Activated naive CD8-positive, alpha-beta T cell treated with anti-CD3 and anti-CD28 coated beads for 36 hours (primary cell): ENCODE measurements around the gene TUBA4A. TPM values are rescaled to one million over a fixed set of nuclear protein-coding genes. Genes with fewer than 3 reads are reported as not detected.
A peak's percentile ranks its signal among the peaks of the same experiment; 100 is the strongest.

Source experiments
- DNase-seq: peaks from one replicate; pipeline ENCODE4 v3.0.0; 2021
- H3K27ac Mint-ChIP-seq: one replicate; pipeline ENCODE4 v1.8.0; 2022; ENCODE audit warnings: mild to moderate bottlenecking, moderate library complexity, mixed read lengths
- H3K27me3 Mint-ChIP-seq: one replicate; pipeline ENCODE4 v1.8.0; 2022; ENCODE audit warnings: mild to moderate bottlenecking, mixed read lengths
- H3K36me3 Mint-ChIP-seq: one replicate; pipeline ENCODE4 v1.8.0; 2021; ENCODE audit warnings: mild to moderate bottlenecking, mixed read lengths
- H3K4me1 Mint-ChIP-seq: one replicate; pipeline ENCODE4 v1.8.0; 2021; ENCODE audit warnings: mixed read lengths
- H3K4me3 Mint-ChIP-seq: one replicate; pipeline ENCODE4 v1.8.0; 2022; ENCODE audit warnings: mild to moderate bottlenecking, moderate library complexity, mixed read lengths
- H3K9me3 Mint-ChIP-seq: one replicate; pipeline ENCODE4 v1.8.0; 2022; ENCODE audit warnings: mixed read lengths
- total RNA-seq, 2 experiments: library from RNA; stranded (reverse); gene quantifications; one replicate each; pipeline ENCODE4 v1.2.3, GENCODE V29; 2021

TUBA4A gene
- total RNA-seq, 2 experiments from 2014 or later = 208 to 212 TPM

DNA sequence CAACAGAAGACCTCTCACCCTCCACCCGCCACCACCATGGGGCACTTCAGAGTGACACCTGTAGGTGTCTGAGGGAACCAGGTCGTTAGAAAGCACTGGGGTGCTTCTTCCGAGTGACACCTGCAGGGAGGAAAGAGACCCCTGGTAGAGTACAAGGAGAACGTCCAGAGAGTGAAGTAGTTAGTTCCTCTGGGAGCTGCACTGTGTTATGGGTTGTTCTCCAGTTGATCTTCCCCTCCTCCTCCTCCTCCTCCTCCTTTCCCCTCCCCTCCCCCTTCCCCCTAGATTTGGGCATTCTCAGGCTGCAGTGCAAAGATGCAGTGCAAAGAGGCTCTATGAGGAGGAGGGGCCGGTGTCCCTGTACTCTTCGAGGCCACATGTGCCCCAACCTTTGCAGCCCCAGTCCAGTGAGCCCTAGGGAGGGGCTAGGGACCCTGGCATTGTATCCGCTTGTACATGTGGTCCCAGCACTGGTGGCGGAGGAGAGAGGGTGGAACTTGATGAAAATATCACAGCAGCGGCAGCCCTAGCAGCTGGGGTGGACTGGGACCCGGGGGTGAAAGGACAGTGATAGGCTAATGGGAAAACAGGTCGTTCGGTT lies 26.3 kb upstream of the TUBA4A start:
- H3K9me3 Mint-ChIP-seq = no peaks in the 10 kb centered on the region
- peaks cover 43% of the 10 kb centered on the region for H3K4me1 Mint-ChIP-seq
- H3K27ac Mint-ChIP-seq = peak overlapping the region; percentile 97
- H3K36me3 Mint-ChIP-seq = peaks cover 16% of the 10 kb centered on the region
- peak overlapping the region; percentile 91 for H3K4me3 Mint-ChIP-seq
- DNase-seq = no peak
- no peaks in the 10 kb centered on the region for H3K27me3 Mint-ChIP-seq

DNA sequence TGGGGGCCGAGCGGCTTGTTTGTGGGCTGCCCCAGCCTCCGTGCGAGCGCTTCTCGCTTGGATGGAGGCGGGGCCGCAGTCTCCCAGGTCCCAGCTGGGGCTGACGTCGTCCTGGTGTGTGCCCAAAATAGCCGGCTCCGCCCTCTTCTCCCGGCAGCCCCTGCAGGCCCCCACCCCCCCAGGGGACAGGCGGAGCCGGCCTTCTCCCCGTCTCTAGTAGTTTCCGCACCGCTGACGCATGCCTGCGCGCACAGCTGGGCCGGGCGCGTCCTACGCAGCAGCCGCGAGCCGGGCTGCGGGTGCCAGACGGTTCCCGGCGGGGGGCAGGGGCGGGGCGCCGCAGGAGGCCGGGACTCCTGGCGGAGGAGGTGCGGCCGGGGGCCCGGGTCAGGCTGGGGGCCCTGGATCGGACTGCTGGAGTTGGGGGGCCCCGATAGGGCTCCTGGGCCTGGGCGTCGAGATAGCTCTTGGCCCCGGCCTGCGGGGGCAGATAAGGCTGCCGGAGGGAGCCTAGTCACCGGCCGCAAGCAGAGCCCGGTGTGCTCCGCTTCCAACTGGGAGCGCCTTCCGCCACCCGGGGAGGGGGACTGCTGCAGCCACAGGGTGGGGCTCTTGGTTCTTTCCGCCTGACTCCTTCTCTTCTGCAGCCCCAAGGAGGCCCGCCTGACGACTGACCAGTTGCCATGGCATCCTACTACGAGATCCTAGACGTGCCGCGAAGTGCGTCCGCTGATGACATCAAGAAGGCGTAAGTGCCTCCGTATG lies 25.6 kb upstream of the TUBA4A start, which contains the start of gene DNAJB2:
Gene DNAJB2, plus strand, starts transcription at position 216 of the 765 bp plus-strand sequence. Its CDS starts 468 bp downstream, at position 684.
- peak within 1 kb of the TSS; percentile 91 for H3K4me3 Mint-ChIP-seq
- H3K27me3 Mint-ChIP-seq = no peaks in the 10 kb centered on the region
- H3K4me1 Mint-ChIP-seq = peaks cover 43% of the 10 kb centered on the region
- H3K36me3 Mint-ChIP-seq = peaks cover 16% of the 10 kb centered on the region
- H3K27ac Mint-ChIP-seq = peak within 1 kb of the TSS; percentile 97
- H3K9me3 Mint-ChIP-seq = no peaks in the 10 kb centered on the region
- peak; percentile 100 for DNase-seq

DNA sequence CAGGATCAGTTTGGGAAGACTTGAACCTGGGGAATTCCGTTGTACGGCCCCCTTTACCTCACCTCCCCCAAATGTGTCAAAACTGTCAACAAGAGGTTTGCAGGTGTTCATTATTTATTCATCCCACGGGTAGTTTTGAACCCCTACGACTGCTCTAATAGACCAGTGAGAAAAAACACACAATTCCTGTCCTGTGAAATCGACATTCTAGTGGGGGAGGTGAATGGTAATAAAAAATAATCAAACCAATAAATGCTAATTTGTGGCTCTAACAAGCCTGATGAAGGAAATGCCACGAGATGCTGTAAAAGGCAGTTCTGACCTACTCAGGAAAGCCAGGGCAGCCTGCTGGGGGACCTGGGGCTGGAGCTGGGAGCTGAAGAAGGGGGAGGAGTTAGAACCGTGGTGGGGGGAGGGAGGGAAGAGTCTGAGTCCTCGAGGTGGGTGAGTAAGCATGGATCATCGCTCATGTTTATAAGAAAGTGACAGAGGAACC lies 25.0 kb upstream of the TUBA4A start:
- no peak for DNase-seq
- Mint-ChIP-seq H3K27me3 (no peaks in the 10 kb centered on the region), H3K27ac (peak overlapping the region; percentile 92), H3K4me1 (peaks cover 43% of the 10 kb centered on the region), H3K4me3 (peak overlapping the region; percentile 78), H3K36me3 (peaks cover 15% of the 10 kb centered on the region), H3K9me3 (no peaks in the 10 kb centered on the region)

DNA sequence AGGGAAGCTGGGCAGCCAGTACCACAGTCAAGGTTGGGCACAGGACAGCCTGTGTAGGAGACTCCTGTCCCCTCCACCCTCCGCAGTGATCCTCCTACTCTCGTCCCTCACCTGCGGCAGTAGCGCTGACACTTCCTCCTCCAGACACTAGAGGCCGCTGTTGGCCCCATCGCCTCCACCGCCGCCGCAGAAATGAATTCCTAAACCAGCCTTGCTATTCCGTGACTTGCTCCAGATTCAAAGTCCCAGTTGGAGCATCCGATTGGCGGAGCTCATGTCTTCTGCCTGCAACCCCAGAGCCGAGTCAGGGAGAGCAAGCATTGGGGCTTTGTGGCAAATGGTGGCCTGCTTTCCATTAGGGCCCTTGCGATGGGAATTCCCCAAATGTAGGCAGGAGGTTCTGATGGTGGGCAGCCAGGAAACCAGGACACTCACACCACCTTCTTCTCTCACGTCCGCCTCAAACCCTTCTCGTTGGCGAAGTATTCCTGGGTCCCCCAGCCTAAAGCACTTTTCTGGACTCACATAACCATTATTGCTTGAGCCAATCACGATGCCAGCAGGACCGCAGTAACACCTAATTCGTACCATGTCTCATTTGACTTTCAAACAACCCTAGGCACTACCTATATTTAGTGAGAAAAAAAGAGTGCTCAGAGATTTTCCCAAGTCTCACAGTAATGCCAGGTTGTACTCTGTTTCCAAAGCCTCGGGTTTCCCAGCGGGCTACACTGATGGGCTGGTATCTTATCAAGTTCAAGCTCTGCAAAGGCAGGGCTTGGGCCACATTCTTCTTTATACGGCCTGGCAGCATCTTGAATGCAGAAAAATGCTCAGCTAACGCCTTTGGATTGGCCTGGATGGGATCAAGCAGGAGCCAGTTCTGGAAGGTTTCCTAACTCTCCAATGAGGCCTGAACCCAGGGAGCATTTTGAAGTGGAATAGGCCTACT lies 24.3 kb upstream of the TUBA4A start:
- peak overlapping the region; percentile 92 for H3K27ac Mint-ChIP-seq
- DNase-seq = peak; percentile 74
- no peaks in the 10 kb centered on the region for H3K27me3 Mint-ChIP-seq
- no peaks in the 10 kb centered on the region for H3K9me3 Mint-ChIP-seq
- H3K4me3 Mint-ChIP-seq = peak overlapping the region; percentile 78
- peaks cover 12% of the 10 kb centered on the region for H3K36me3 Mint-ChIP-seq
- H3K4me1 Mint-ChIP-seq = peaks cover 43% of the 10 kb centered on the region

DNA sequence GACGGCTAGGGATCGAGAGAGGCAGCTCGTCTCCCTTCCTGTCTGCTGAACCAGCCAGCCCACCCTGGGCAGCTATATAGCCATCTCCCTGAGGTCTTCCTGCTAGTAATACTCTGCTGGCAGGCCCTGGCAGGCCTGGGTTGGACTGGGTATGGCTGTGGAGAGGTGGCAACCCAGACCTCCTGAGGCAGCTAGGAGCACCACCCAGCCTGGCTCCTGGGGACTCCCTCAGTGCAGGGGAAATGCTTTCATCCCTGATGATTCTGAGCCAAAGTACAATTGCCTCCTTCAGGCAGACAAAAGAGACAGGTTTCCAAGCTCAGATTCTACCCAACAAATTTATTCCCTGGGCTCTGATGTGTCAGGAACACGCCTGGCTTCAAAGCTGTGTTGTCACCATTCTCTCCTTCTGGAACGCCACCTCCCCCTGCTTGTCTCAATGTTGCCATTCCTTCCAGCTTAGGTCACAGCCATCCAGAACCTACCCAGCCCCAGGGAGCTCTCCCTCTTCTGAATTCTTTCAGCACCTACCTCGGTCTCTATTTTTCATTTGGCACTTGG lies 20.7 kb upstream of the TUBA4A start:
- H3K27me3 Mint-ChIP-seq = no peaks in the 10 kb centered on the region
- no peaks in the 10 kb centered on the region for H3K9me3 Mint-ChIP-seq
- H3K4me3 Mint-ChIP-seq = no peak overlapping the region
- DNase-seq = no peak
- H3K27ac Mint-ChIP-seq = no peak overlapping the region
- peaks cover 19% of the 10 kb centered on the region for H3K4me1 Mint-ChIP-seq
- no peaks in the 10 kb centered on the region for H3K36me3 Mint-ChIP-seq

DNA sequence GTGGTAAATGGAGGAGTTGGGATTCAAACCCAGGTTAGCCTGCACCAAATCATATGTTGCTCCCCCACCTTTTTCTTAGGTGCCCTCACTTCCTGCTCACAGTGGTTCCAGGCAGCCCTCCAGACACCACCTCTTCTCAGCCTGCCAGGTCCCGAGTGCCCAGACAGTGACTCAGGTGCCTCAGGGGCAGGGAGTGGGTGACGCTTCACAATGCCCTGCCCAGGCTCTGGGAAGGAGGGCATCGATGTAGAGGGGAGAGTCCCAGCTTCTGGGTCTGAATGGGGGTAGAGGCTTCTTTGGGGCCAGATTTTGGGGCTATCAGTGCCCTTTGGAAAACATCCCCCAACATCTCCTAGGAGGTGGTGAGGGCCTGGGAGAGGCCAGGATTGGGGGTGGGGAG lies 20.2 kb upstream of the TUBA4A start:
- H3K27ac Mint-ChIP-seq = no peak overlapping the region
- H3K9me3 Mint-ChIP-seq = no peaks in the 10 kb centered on the region
- H3K4me1 Mint-ChIP-seq = peaks cover 19% of the 10 kb centered on the region
- no peaks in the 10 kb centered on the region for H3K27me3 Mint-ChIP-seq
- no peaks in the 10 kb centered on the region for H3K36me3 Mint-ChIP-seq
- no peak for DNase-seq
- H3K4me3 Mint-ChIP-seq = no peak overlapping the region

DNA sequence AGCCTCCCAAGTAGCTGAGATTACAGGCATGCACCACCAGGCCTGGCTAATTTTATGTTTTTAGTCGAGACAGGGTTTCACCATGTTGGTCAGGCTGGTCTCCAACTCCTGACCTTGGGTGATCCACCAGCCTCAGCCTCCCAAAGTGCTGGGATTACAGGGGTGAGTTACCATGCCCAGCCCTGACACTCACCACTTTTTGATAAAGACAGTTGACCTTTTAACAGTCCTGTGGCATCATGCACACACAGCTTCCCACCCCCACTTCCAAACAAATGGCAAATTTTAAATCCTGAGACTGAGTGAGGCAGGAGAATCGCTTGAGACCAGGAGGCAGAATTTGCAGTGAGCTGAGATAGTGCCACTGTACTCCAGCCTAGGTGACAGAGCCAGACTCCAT lies 19.3 kb upstream of the TUBA4A start:
- Mint-ChIP-seq H3K27me3 (no peaks in the 10 kb centered on the region), H3K9me3 (no peaks in the 10 kb centered on the region), H3K27ac (no peak overlapping the region), H3K4me3 (no peak overlapping the region), H3K36me3 (no peaks in the 10 kb centered on the region), H3K4me1 (peaks cover 9% of the 10 kb centered on the region)
- no peak for DNase-seq

DNA sequence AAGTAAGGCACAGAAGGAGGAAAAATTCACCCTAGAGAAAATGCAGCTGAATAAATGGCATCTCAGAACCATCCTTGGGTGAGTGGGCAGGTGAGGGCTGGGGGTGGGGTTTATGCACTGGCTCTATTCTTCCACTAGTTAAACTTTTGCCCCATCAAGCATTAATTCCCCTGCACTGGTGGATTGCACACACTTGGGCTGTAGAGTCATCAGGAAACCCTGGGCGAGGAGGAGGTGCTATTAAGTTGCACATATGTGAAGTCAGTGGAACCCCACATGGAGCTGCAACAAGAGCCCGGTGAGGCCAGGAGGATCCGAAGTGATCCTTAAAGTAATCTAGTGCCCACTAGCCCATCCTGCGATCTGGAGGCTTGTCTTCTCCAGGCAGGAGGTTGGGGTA lies 18.6 kb upstream of the TUBA4A start:
- H3K27me3 Mint-ChIP-seq = no peaks in the 10 kb centered on the region
- H3K27ac Mint-ChIP-seq = no peak overlapping the region
- H3K4me1 Mint-ChIP-seq = peaks cover 3% of the 10 kb centered on the region
- H3K4me3 Mint-ChIP-seq = no peak overlapping the region
- no peaks in the 10 kb centered on the region for H3K9me3 Mint-ChIP-seq
- H3K36me3 Mint-ChIP-seq = no peaks in the 10 kb centered on the region
- no peak for DNase-seq

DNA sequence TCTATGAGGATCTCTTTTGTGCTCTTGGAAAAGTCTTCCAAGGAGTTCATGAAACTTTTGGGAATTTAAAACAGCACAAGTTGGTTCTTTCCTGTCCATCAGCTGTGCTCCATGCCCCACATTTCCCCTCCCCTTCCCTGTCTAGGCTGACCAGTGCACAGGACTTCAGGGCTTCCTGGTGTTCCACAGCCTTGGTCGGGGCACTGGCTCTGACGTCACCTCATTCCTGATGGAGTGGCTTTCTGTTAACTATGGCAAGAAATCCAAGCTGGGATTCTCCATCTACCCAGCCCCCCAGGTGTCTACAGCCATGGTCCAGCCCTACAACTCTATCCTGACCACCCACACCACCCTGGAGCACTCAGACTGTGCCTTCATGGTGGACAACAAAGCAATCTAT lies 17.3 kb upstream of the TUBA4A start:
- Mint-ChIP-seq H3K9me3 (no peaks in the 10 kb centered on the region), H3K27me3 (no peaks in the 10 kb centered on the region), H3K27ac (no peak overlapping the region), H3K4me1 (peaks cover 2% of the 10 kb centered on the region), H3K36me3 (no peaks in the 10 kb centered on the region), H3K4me3 (no peak overlapping the region)
- no peak for DNase-seq

DNA sequence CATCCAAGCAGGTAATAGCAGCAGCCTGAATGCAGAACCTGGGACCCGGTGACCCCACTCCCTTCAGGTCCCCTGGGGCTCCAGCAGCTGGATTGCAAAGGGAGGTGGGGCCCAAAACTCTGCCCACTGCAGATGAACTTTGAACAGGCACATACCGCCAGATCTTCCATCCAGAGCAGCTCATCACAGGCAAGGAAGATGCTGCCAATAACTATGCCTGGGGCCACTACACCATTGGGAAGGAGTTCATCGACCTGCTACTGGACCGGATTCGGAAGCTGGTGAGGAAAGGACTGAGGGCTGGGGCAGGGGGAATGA lies 16.3 kb upstream of the TUBA4A start:
- Mint-ChIP-seq H3K4me1 (peaks cover 2% of the 10 kb centered on the region), H3K9me3 (no peaks in the 10 kb centered on the region), H3K27me3 (no peaks in the 10 kb centered on the region), H3K27ac (no peak overlapping the region), H3K4me3 (no peak overlapping the region), H3K36me3 (no peaks in the 10 kb centered on the region)
- DNase-seq = no peak

DNA sequence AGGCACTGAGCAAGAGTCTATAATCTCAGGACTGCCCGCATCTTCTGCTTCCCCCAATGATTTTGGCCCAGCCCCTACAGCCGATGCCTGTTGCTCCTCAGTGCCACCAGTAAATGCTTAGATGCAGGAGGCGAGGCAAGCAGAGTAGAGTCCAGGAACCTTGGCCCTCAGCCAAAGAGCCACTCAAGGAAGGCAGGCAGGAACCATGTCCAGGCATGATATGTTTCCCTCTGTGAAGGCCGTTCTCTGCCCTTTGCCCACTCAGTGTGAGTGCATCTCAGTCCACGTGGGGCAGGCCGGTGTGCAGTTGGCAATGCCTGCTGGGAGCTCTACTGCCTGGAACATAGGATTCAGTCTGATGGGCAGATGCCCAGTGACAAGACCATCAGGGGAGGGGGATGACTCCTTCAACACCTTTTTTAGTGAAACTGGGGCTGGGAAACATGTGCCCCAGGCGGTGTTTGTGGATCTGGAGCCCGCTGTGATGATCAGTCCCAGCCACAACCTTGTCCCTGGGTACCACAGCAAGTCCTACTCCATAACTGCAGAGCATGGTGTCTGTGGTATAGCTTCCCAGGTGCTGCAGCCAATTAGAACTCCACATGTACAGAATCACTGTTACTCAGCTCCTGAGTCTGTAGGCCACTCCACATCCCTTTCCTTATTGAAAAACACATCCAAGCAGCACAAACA lies 15.8 kb upstream of the TUBA4A start:
- no peaks in the 10 kb centered on the region for H3K9me3 Mint-ChIP-seq
- DNase-seq = no peak
- no peaks in the 10 kb centered on the region for H3K27me3 Mint-ChIP-seq
- no peak overlapping the region for H3K4me3 Mint-ChIP-seq
- H3K4me1 Mint-ChIP-seq = peaks cover 2% of the 10 kb centered on the region
- H3K36me3 Mint-ChIP-seq = no peaks in the 10 kb centered on the region
- H3K27ac Mint-ChIP-seq = no peak overlapping the region

DNA sequence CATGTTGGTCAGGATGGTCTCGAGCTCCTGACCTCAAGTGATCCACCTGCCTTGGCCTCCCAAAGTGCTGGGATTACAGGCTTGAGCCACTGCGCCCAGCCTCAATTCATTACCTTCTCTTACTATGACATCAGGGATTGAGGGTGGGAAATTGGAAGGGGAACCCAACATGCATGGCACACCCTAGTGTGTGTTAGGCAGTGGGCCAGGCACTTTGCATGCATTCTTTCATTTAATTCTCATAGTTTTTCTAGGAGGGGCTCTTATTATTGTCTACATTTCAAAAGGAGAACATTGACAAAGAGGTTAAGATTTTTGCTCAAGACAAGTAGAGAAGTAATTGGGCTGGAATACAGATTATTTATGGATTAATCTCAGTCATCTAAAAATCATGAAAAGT lies 14.6 kb upstream of the TUBA4A start:
- H3K27ac Mint-ChIP-seq = no peak overlapping the region
- no peaks in the 10 kb centered on the region for H3K9me3 Mint-ChIP-seq
- no peak overlapping the region for H3K4me3 Mint-ChIP-seq
- H3K36me3 Mint-ChIP-seq = no peaks in the 10 kb centered on the region
- peaks cover 2% of the 10 kb centered on the region for H3K4me1 Mint-ChIP-seq
- no peaks in the 10 kb centered on the region for H3K27me3 Mint-ChIP-seq
- no peak for DNase-seq

DNA sequence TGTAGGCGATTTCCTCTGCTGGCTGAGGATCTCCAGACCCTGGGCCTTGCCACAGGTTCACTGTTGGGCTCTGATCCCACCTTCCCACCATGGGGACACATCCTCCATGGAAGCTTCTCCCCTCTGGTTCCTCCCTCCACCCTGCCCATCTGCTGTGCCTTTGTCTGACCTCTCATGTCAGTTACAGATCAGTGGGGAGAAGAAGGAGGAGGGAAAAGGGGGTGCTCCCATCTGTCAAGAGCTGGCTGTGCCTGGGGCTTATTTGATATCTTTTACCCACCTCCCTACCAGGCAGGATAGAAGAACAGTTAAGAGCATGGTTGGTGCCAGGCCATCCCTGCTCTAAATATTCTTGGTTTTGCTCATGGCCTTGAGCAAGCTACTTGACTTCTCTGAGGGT lies 13.2 kb upstream of the TUBA4A start:
- Mint-ChIP-seq H3K4me1 (no peaks in the 10 kb centered on the region), H3K27ac (no peak overlapping the region), H3K36me3 (no peaks in the 10 kb centered on the region), H3K9me3 (no peaks in the 10 kb centered on the region), H3K27me3 (no peaks in the 10 kb centered on the region), H3K4me3 (no peak overlapping the region)
- DNase-seq = no peak

DNA sequence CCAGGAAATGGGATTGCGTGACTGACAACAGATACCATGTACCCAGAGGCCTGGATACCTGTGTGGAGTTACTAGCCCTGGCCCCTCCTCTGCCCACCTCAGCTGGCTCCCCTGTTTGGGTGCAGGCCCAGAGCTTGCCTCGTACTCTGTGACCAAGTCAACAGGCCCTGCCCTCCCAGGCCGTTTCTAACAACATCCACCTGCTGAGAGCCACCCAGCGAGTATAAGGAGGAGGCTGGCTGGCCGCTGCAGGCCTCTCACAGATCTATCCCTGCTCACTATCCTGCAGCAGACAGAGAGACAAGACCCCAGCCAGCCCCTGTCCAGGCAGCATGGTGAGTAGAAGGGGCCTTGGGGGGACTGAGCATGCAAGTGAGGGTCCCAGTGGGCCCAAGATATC lies 12.5 kb upstream of the TUBA4A start:
- H3K27ac Mint-ChIP-seq = no peak overlapping the region
- H3K9me3 Mint-ChIP-seq = no peaks in the 10 kb centered on the region
- H3K27me3 Mint-ChIP-seq = no peaks in the 10 kb centered on the region
- DNase-seq = no peak
- no peaks in the 10 kb centered on the region for H3K36me3 Mint-ChIP-seq
- peaks cover under 1% of the 10 kb centered on the region for H3K4me1 Mint-ChIP-seq
- H3K4me3 Mint-ChIP-seq = no peak overlapping the region
